Measurements from ENCODE around the gene LARP1. TPM values are rescaled to one million over a fixed set of nuclear protein-coding genes. Genes with fewer than 3 reads are reported as not detected.

LARP1 gene
- total RNA-seq, 1 donor from 2014 or later, result 243 TPM

DNA sequence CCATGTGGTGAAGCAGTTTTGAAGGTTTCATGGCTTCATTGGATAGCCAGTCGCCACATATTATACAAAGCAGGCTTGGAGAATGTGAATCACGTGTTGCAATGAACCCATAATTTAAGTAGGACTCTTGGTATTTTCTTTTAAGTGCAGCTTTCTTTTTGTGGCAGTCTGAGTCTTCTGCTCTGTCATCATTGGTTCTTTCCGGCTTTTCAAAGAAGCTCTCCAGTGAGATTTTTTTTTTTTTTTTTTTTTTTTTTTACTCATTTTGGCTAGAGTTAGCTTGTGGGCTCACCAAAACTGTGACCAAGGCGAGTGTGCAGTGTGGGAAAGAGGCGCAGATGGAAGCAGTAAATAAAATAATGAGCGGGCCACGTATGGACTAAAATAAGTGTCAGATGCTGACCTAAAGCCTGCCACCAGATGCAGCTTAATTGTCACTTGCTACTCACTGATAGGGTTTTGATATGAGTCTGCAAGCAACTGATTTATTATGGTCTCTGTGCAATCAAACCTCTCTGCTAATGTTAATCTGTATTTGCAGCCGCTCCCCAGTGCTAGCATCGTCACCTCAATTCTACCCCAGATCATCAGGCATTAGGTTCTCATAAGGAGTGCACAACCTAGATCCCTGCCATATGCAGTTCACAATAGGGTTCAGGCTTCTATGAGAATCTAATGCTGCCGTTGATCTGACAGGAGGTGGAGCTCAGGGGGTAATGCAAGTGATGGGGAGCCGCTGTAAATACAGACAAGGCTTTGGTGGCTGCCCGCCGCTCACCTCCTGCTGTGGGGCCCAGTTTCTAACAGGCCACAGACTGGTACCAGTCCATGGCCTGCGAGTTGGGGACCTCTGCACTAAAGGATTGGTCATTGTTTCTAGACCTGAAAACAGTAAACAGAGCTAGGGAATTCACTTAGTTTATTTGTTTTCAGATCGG lies 45.5 kb upstream of the LARP1 start:
- peaks cover 7% of the 10 kb centered on the region for H3K27me3 Mint-ChIP-seq (ENCODE audit: low read depth, unreplicated experiment)
- no peak for TF ChIP-seq EZH2 (IDR thresholded peaks at IDR 0.05; ENCODE audit: insufficient read depth, low read length)
- H3K9me3 Mint-ChIP-seq (ENCODE audit: unreplicated experiment), result no peaks in the 10 kb centered on the region
- H3K27me3 ChIP-seq (ENCODE audit: insufficient read depth, low read length), result no peaks in the 10 kb centered on the region
- peaks cover 14% of the 10 kb centered on the region for H3K4me1 Mint-ChIP-seq (ENCODE audit: low read depth, unreplicated experiment)
- H3K79me2 ChIP-seq (ENCODE audit: insufficient read depth, low read length), result no peaks in the 10 kb centered on the region
- H3K9ac ChIP-seq (ENCODE audit: low read length), result no peak overlapping the region
- no peaks in the 10 kb centered on the region for H4K20me1 ChIP-seq (ENCODE audit: insufficient read depth, low read length)
- H3K4me3 Mint-ChIP-seq (ENCODE audit: unreplicated experiment), result no peak overlapping the region
- H3K4me3 ChIP-seq (ENCODE audit: insufficient read depth, low read depth, low read length), result no peak overlapping the region
- no peak overlapping the region for H3K27ac ChIP-seq (ENCODE audit: low read depth, low read length)
- no peaks in the 10 kb centered on the region for H3K36me3 Mint-ChIP-seq (ENCODE audit: low read depth, unreplicated experiment)
- DNase-seq (ENCODE audit: low read depth) (no peak), FAIRE-seq (no peak)
- H3K36me3 ChIP-seq (ENCODE audit: insufficient read depth, low read length), result no peaks in the 10 kb centered on the region
- H3K4me1 ChIP-seq (ENCODE audit: insufficient read depth, low read length), result peaks cover 9% of the 10 kb centered on the region
- H3K9me3 ChIP-seq (ENCODE audit: insufficient read depth, low read depth, low read length), result no peaks in the 10 kb centered on the region
- no peak overlapping the region for H3K27ac Mint-ChIP-seq (ENCODE audit: unreplicated experiment)
- no peak overlapping the region for H3K4me2 ChIP-seq (ENCODE audit: low read length)
- no peak overlapping the region for H2AFZ ChIP-seq (ENCODE audit: low read depth, low read length)

DNA sequence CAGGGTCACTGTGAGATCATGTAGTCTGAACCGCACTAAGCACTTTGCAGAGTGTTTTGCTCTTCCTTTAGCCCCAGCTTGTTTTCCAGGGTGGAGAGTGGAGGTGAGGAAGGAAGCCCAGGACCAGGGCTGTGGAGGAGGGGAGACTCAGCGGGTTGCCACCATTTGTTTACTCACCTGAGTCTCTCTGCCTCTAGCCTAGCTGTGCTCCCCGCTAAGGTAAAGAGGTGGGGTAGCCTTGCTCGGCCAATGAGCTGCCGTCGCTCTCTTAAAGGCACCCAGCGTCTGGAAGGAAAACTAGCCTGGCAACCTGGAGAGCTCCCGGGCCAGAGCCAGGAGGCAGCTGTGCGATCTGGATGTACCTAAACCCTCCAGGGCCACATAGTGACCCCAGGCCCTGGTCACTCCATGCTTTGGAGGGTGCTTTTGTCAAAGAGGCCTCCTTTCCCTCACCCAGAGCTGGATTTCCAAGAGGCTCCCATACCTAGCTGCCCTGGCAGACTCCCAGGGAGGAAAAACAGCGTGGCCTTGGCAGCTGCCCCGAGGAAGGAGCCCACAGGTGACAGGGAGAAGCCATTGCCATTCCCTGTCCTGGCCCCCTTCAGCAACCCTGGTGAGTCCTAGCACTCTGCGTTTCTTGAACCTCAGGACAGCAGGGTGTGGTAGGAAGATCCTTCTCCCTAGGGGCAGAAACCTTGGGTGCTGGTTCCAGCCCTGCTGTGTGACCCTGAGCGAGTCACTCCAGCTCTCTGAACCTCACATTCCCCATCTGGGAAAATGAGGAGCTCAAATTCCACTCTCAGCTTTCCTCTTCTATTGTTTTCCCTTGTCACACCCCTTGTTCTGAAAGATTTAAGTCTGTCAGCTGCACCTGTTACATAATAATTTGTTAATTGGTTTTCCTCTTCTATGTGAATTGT lies 42.4 kb upstream of the LARP1 start:
- no peaks in the 10 kb centered on the region for H3K9me3 Mint-ChIP-seq (ENCODE audit: unreplicated experiment)
- Histone ChIP-seq H2AFZ (ENCODE audit: low read depth, low read length) (no peak overlapping the region), H3K36me3 (ENCODE audit: insufficient read depth, low read length) (no peaks in the 10 kb centered on the region), H3K9me3 (ENCODE audit: insufficient read depth, low read depth, low read length) (no peaks in the 10 kb centered on the region), H4K20me1 (ENCODE audit: insufficient read depth, low read length) (no peaks in the 10 kb centered on the region), H3K27ac (ENCODE audit: low read depth, low read length) (no peak overlapping the region), H3K79me2 (ENCODE audit: insufficient read depth, low read length) (no peaks in the 10 kb centered on the region), H3K27me3 (ENCODE audit: insufficient read depth, low read length) (no peaks in the 10 kb centered on the region), H3K4me2 (ENCODE audit: low read length) (no peak overlapping the region), H3K4me3 (ENCODE audit: insufficient read depth, low read depth, low read length) (no peak overlapping the region), H3K4me1 (ENCODE audit: insufficient read depth, low read length) (peaks cover 9% of the 10 kb centered on the region), H3K9ac (ENCODE audit: low read length) (no peak overlapping the region)
- FAIRE-seq, result no peak
- no peak overlapping the region for H3K27ac Mint-ChIP-seq (ENCODE audit: unreplicated experiment)
- H3K36me3 Mint-ChIP-seq (ENCODE audit: low read depth, unreplicated experiment), result no peaks in the 10 kb centered on the region
- DNase-seq (ENCODE audit: low read depth), result no peak
- H3K27me3 Mint-ChIP-seq (ENCODE audit: low read depth, unreplicated experiment), result peaks cover 7% of the 10 kb centered on the region
- H3K4me3 Mint-ChIP-seq (ENCODE audit: unreplicated experiment), result no peak overlapping the region
- TF ChIP-seq EZH2 (IDR thresholded peaks at IDR 0.05; ENCODE audit: insufficient read depth, low read length), result no peak
- TF ChIP-seq, protein P1, sequence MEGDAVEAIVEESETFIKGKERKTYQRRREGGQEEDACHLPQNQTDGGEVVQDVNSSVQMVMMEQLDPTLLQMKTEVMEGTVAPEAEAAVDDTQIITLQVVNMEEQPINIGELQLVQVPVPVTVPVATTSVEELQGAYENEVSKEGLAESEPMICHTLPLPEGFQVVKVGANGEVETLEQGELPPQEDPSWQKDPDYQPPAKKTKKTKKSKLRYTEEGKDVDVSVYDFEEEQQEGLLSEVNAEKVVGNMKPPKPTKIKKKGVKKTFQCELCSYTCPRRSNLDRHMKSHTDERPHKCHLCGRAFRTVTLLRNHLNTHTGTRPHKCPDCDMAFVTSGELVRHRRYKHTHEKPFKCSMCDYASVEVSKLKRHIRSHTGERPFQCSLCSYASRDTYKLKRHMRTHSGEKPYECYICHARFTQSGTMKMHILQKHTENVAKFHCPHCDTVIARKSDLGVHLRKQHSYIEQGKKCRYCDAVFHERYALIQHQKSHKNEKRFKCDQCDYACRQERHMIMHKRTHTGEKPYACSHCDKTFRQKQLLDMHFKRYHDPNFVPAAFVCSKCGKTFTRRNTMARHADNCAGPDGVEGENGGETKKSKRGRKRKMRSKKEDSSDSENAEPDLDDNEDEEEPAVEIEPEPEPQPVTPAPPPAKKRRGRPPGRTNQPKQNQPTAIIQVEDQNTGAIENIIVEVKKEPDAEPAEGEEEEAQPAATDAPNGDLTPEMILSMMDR (IDR thresholded peaks at IDR 0.05; ENCODE audit: insufficient read depth, low read depth, low read length), result no peak
- H3K4me1 Mint-ChIP-seq (ENCODE audit: low read depth, unreplicated experiment), result peaks cover 15% of the 10 kb centered on the region

DNA sequence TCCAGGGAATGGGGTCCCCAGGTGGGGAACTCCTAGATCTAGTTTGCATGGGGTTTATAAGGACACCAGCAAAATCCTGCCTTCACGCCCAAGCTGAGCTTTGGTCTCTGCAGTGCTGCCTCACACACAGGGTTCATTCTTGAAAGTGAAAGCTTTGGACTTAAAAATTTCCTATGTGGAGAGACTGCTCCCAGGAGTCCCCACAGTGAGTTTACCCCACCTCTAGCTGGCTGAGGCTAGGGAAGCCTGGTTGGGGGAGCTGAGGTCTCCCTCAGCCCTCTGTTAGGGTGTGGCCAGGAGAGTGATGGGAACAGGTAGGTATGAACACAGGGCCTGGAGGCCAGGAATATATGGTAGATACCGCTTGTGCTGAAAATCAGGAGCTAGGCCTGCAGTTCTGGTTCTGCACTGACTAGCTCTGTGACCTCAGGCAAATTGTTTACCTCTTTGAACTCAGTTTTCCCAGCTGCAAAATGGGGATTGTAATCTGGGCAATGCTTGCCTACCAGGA lies 41.5 kb upstream of the LARP1 start:
- Mint-ChIP-seq H3K4me3 (ENCODE audit: unreplicated experiment) (no peak overlapping the region), H3K27me3 (ENCODE audit: low read depth, unreplicated experiment) (peaks cover 5% of the 10 kb centered on the region), H3K27ac (ENCODE audit: unreplicated experiment) (no peak overlapping the region), H3K4me1 (ENCODE audit: low read depth, unreplicated experiment) (peaks cover 15% of the 10 kb centered on the region), H3K36me3 (ENCODE audit: low read depth, unreplicated experiment) (no peaks in the 10 kb centered on the region), H3K9me3 (ENCODE audit: unreplicated experiment) (no peaks in the 10 kb centered on the region)
- Histone ChIP-seq H3K36me3 (ENCODE audit: insufficient read depth, low read length) (no peaks in the 10 kb centered on the region), H3K4me2 (ENCODE audit: low read length) (no peak overlapping the region), H3K27ac (ENCODE audit: low read depth, low read length) (no peak overlapping the region), H3K9ac (ENCODE audit: low read length) (no peak overlapping the region), H3K27me3 (ENCODE audit: insufficient read depth, low read length) (no peaks in the 10 kb centered on the region), H2AFZ (ENCODE audit: low read depth, low read length) (no peak overlapping the region), H3K4me1 (ENCODE audit: insufficient read depth, low read length) (peaks cover 9% of the 10 kb centered on the region), H3K79me2 (ENCODE audit: insufficient read depth, low read length) (no peaks in the 10 kb centered on the region), H3K4me3 (ENCODE audit: insufficient read depth, low read depth, low read length) (no peak overlapping the region), H3K9me3 (ENCODE audit: insufficient read depth, low read depth, low read length) (no peaks in the 10 kb centered on the region), H4K20me1 (ENCODE audit: insufficient read depth, low read length) (no peaks in the 10 kb centered on the region)
- DNase-seq (ENCODE audit: low read depth) (no peak), FAIRE-seq (no peak)
- TF ChIP-seq, protein P1 (IDR thresholded peaks at IDR 0.05; ENCODE audit: insufficient read depth, low read depth, low read length), result no peak
- TF ChIP-seq EZH2 (IDR thresholded peaks at IDR 0.05; ENCODE audit: insufficient read depth, low read length), result no peak

All from astrocyte (in vitro differentiated cells and primary cell).